Rectal smooth muscle tissue (tissue), 1 donor: Measurements from ENCODE around the gene SAC3D1.
"Not testable (repeated sequence)": the region's sequence is repeated elsewhere in the genome, so short reads cannot be mapped to it uniquely, and the experiment has no call there.

Source experiments
- H3K27ac ChIP-seq: one replicate; pipeline ENCODE4 v1.7.0; 2013; ENCODE audit warnings: low read depth, low read length, inconsistent platforms
- H3K27me3 ChIP-seq: one replicate; pipeline ENCODE4 v1.7.0; 2013; ENCODE audit warnings: low read length; ENCODE audit not compliant: control insufficient read depth, insufficient read depth
- H3K36me3 ChIP-seq: one replicate; pipeline ENCODE4 v1.7.0; 2013; ENCODE audit warnings: low read length; ENCODE audit not compliant: control insufficient read depth, insufficient read depth
- H3K4me1 ChIP-seq: one replicate; pipeline ENCODE4 v1.7.0; 2013; ENCODE audit warnings: low read length; ENCODE audit not compliant: control insufficient read depth, insufficient read depth
- H3K4me3 ChIP-seq: one replicate; pipeline ENCODE4 v1.7.0; 2013; ENCODE audit warnings: low read length
- H3K9ac ChIP-seq: one replicate; pipeline ENCODE4 v1.7.0; 2013; ENCODE audit warnings: low read length

The SAC3D1 gene

DNA sequence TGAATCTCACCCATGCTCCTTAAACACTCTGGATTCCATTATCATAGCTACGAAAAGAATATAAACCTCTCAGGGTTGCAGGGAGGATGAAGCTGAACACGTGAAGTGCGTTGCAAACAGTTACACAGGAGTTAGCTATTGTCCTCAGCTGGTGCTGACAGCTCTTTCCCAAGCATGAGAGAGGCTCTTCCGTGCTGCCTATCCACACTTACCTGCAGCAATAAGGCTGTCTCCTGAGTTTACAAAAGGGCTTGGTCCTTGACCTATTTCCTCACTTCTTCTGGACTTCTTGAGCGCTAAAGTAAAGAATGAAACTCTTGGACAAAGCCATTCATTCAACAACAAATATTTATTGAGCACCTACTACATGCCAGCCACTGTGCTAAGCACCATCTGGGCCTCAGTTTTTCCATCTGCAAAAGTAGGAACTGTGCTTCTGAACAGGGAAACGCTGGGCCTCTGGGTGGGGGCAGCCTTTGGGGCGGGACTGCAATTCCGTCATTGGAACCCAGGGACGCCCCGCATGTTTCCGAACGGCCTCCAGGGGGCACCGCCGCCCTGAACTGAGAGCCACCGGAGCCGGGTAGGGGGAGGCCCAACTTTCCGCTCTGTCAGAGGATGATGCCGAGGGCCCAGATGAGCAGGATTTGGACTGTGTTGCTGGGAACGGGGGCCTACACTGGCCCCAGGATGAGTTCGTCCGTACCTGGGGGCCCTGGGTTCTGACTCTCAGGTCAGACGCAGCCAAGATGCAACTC is 27.7 kb upstream of the SAC3D1 start:
- Histone ChIP-seq H3K36me3 (peaks cover 4% of the 10 kb centered on the region), H3K27ac (peak overlapping the region; percentile 98), H3K4me1 (peaks cover 8% of the 10 kb centered on the region), H3K4me3 (peak overlapping the region; percentile 94), H3K27me3 (no peaks in the 10 kb centered on the region), H3K9ac (peak overlapping the region; percentile 59)

DNA sequence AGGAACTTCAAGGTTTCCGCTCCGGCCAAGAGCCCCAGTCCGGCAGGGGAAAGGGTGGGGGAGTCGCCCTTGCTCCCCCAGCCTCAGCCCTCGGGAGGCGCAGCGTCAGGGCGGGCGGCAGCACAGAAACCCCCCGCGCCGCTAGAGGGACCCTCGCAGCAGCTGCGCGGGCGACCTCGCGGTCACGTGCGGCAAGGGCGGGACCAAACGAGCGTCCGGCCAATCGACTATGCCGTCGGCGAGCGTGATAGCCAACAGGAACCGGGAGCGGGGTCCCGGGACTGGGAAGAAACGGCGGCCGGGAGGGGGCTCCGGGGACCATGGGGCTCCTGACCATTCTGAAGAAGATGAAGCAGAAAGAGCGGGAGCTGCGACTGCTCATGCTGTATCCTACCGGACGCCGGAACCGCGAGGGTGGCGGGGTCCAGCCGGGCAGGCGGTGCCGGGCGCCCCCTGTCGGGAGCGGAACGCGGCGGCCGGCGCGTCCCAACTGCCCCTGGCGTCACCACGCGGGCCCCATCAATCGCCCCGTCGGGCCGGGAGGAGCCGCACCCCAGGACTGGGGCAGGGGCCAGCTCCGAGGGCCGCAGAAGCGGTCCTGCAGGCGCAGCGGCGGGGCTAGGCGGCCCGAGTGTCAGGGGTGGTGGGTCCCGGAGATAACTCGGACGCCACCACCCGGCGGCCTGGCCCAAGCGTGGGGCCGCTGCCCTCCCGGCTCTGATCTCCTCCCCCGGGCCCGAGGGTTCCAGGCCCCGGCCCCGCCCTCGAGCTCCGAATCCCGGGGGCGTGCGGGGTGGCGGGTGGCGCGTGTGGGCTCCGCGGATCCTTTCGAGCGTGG is 26.9 kb upstream of the SAC3D1 start, which contains the start of gene ARL2:
ARL2 (plus strand) TSS at position 273 of the 838 bp plus-strand sequence; CDS start at position 321, 48 bp downstream.
- H3K4me1 ChIP-seq = peaks cover 8% of the 10 kb centered on the region
- peak within 1 kb of the TSS; percentile 94 for H3K4me3 ChIP-seq
- H3K27me3 ChIP-seq = no peaks in the 10 kb centered on the region
- peak within 1 kb of the TSS; percentile 59 for H3K9ac ChIP-seq
- peak within 1 kb of the TSS; percentile 98 for H3K27ac ChIP-seq
- peaks cover 4% of the 10 kb centered on the region for H3K36me3 ChIP-seq

DNA sequence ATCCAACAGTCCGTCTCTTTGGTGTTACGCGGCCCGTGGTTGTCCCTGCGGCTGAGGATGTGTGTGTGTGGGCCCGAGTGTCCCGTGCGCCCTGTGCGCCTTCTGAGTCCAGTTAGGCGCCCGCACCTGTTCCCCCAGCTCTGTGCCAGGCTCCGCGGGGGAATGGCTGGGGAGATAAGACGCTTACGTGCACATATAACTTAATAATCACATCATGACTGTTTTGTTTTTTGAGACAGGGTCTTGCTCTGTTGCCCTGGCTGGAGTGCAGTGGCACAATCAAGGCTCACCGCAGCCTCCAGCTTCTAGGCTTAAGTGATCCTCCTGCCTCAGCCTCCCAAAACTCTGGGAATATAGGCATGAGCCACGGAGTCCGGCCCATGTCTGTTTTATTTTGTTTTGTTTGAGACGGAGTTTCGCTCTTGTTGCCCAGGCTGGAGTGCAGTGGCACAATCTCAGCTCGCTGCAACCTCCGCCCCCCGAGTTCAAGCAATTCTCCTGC is 26.2 kb upstream of the SAC3D1 start:
- Histone ChIP-seq H3K4me1 (peaks cover 8% of the 10 kb centered on the region), H3K36me3 (peaks cover 5% of the 10 kb centered on the region), H3K27me3 (no peaks in the 10 kb centered on the region), H3K27ac (peak overlapping the region; percentile 98), H3K9ac (peak overlapping the region; percentile 13), H3K4me3 (peak overlapping the region; percentile 94)

DNA sequence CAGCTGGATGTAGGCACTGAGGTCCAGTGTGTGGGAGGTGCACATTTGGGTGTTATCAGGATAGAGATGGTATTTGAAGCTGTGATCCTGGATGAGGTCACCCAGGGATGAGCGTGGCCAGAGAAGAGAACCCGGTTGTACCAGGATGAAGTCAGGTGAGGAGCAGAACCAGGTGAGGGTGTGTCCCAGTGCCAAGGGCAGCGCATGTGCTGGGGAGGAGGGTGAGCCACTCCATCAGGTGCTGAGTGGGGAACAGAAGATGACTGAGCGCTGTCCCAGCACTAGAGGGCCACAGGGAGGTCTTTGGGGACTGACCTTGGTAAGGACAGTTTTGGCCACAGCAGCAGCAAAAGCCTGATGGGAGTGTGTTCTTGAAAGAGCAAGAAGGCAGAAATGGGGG is 24.3 kb upstream of the SAC3D1 start:
- H3K9ac ChIP-seq = no peak overlapping the region
- H3K4me3 ChIP-seq = no peak overlapping the region
- no peaks in the 10 kb centered on the region for H3K27me3 ChIP-seq
- H3K27ac ChIP-seq = no peak overlapping the region
- H3K36me3 ChIP-seq = peaks cover 14% of the 10 kb centered on the region
- peaks cover 8% of the 10 kb centered on the region for H3K4me1 ChIP-seq

DNA sequence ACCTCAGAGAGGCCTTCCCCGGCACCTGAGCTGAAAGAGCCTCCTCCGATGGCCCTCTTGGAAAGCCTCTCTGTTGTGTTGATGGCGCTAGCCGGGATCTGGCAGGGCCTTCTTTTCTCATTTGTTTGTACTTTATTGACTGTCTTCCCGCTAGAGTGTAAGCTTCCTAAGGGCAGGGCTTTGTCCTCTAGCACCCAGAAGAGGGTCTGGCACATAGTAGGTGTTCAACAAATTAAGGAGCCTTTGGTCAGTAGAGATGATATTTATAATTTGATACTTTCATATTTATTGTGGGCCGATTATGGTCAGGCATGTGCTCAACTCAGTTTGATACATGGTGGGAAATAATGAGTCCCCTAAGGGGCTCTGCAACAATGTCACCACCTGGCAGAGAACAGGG is 23.1 kb upstream of the SAC3D1 start:
- H3K4me1 ChIP-seq = peaks cover 8% of the 10 kb centered on the region
- no peaks in the 10 kb centered on the region for H3K27me3 ChIP-seq
- no peak overlapping the region for H3K9ac ChIP-seq
- H3K4me3 ChIP-seq = no peak overlapping the region
- no peak overlapping the region for H3K27ac ChIP-seq
- peaks cover 14% of the 10 kb centered on the region for H3K36me3 ChIP-seq

DNA sequence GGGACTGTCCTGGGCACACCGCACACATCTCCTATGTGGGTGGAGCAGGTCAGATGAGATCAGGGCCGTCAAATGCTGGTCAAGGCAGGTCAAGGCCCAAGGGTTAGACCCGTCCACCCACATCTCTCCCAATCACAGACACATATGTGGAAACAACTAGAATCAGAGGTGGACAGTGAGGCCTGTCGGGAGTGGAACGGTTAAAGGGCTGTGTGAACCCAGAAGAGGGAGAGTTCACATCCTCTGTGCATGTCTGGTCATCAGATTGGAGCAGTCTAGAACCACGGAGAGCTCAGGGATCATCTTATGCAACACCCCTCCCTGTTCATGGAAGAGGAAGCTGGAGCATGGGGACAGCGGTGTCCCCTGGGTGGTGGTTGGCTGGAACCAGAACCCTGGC is 21.2 kb upstream of the SAC3D1 start:
- Histone ChIP-seq H3K27ac (no peak overlapping the region), H3K9ac (no peak overlapping the region), H3K4me1 (peaks cover 1% of the 10 kb centered on the region), H3K4me3 (no peak overlapping the region), H3K27me3 (no peaks in the 10 kb centered on the region), H3K36me3 (peaks cover 14% of the 10 kb centered on the region)

DNA sequence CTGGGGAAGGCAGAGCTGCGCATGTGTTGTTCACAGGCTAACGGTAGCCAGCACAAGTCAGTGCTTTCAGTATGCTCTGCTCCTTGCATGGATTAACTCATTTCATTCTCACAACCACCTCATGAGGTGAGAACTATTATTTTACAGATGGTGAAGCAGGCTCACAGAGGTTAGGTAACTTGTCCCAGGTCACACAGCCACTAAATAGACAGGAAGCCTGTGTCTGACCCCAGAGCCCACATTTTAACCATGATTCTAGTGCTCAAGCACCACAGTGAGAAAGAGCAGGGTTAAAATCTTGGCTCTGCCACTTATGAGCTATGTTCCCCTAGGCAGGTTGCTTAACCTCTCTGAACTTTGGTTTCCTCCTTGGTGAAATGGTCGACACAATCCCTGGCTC is 20.0 kb upstream of the SAC3D1 start:
- H3K9ac ChIP-seq = no peak overlapping the region
- no peaks in the 10 kb centered on the region for H3K4me1 ChIP-seq
- H3K27me3 ChIP-seq = no peaks in the 10 kb centered on the region
- peaks cover 14% of the 10 kb centered on the region for H3K36me3 ChIP-seq
- no peak overlapping the region for H3K27ac ChIP-seq
- no peak overlapping the region for H3K4me3 ChIP-seq

DNA sequence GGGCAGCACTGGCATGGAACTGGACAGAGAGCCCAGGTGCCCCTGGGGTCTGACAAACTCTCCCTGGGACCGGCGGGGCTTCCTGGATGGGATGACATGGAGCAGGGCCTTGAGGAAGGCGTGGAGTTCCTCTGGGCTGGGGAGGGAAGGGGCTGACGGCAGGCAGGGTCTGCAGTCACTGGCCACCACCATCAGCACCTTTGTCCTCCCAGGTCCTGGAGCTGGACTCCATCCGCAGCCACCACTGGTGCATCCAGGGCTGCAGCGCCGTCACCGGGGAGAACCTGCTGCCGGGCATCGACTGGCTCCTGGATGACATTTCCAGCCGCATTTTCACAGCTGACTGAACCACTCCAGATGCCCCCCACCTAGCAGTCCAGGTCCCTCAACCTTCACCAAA is 19.5 kb upstream of the SAC3D1 start:
- Histone ChIP-seq H3K27me3 (no peaks in the 10 kb centered on the region), H3K4me1 (no peaks in the 10 kb centered on the region), H3K9ac (no peak overlapping the region), H3K36me3 (peaks cover 14% of the 10 kb centered on the region), H3K4me3 (no peak overlapping the region), H3K27ac (no peak overlapping the region)

DNA sequence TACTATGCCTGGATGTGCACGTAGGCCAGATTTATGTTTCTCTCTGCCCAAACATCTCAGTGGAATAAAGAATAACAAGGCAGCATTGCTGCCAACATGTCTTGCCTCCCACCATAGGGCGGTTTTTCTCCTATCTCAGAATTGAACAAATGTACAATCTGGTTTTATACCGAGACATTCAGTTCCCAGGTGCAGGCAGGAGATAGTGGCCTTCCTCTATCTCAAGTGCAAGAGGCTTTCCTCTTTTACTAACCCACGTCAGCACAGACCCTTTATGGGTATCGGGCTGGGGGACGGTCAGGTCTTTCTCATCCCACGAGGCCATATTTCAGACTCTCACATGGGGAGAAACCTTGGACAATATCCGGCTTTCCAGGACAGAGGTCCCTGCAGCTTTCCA is 17.5 kb upstream of the SAC3D1 start:
- H3K4me1 ChIP-seq, H3K27ac ChIP-seq, H3K4me3 ChIP-seq, H3K9ac ChIP-seq, H3K27me3 ChIP-seq, H3K36me3 ChIP-seq: not testable (repeated sequence)

DNA sequence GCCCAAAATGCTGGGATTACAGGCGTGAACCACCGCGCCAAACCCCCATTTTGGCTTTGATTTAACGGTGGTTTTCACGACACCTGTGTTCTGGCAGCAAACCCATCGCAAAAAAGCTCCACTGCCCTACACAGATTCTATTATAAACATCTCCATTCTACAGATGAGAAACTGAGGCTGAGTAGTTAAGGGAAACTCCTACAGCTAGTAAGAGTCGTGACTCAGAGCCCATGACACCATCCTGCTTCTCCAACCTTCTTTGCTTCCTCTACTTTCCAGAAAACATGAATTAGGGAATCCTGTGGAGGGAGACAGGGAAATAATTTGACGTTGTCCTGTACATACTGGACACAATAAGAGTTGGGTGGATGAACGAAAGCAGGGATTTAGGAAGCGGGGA is 14.2 kb upstream of the SAC3D1 start:
- H3K27ac ChIP-seq = peak overlapping the region; percentile 92
- no peak overlapping the region for H3K9ac ChIP-seq
- peak overlapping the region; percentile 84 for H3K4me3 ChIP-seq
- no peaks in the 10 kb centered on the region for H3K27me3 ChIP-seq
- H3K36me3 ChIP-seq = peaks cover 2% of the 10 kb centered on the region
- peaks cover 4% of the 10 kb centered on the region for H3K4me1 ChIP-seq

DNA sequence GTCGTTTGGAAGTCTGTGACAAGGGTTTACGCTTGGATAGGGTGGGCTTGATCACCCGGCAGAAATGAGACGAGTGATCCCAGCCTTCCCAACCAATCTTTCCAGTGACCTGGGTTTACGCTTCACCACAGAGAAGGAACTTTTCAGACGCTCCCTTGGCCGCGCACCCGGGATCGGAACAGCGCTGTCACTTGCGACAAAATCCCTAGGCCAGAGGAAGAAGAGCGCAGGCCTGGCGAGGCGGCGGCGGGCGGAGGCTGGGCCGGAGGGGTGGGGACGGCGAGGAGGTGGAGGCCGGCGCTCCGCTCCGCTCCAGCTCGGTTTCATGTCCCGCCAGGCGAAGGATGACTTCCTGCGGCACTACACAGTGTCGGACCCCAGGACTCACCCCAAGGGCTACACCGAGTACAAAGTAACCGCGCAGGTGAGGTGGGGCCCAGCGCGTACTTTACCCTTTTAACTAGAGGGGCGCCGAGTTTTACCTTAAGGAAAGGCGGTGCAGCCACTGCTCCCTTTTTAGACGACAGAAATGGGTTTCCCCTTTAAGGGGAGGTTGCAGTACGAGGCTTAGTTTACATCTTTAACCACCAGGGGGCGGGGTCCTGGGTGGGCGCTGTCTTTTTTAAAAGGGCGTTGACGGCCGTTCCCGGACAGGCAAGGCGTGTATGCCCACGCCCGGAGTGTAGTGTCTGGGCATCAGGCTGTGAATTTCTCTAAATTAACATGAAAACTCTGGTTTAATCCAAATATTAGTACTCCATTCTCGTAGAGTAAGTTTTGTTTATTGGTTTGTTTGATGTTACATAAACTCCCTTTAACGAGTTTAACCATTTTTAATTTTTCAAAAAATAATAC is 13.6 kb upstream of the SAC3D1 start, which contains the start of gene SNX15:
SNX15 (plus strand) TSS at position 227 of the 855 bp plus-strand sequence; CDS start at position 326, 99 bp downstream.
- peaks cover 4% of the 10 kb centered on the region for H3K4me1 ChIP-seq
- H3K9ac ChIP-seq = peak within 1 kb of the TSS; percentile 59
- peak within 1 kb of the TSS; percentile 92 for H3K27ac ChIP-seq
- H3K36me3 ChIP-seq = peaks cover 5% of the 10 kb centered on the region
- peak within 1 kb of the TSS; percentile 84 for H3K4me3 ChIP-seq
- no peaks in the 10 kb centered on the region for H3K27me3 ChIP-seq

DNA sequence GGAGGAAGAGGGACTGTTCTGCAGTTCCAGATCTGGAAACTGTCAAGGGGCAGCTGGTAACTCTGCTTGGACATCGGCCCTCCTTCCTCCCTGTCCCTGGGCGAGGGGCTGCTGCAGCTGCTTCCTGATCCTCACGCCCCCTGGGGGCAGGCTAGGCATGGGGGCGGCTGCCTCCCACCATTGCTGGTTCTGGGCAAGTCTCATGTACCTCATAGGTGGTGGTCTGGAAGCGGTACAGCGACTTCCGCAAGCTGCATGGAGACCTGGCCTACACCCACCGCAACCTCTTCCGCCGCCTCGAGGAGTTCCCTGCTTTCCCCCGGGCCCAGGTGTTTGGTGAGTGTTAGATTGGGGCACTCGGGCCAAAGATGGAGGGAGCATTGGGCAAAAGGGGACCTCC is 8.8 kb upstream of the SAC3D1 start:
- H3K27ac ChIP-seq = no peak overlapping the region
- peaks cover 33% of the 10 kb centered on the region for H3K36me3 ChIP-seq
- no peak overlapping the region for H3K4me3 ChIP-seq
- H3K4me1 ChIP-seq = no peaks in the 10 kb centered on the region
- H3K27me3 ChIP-seq = no peaks in the 10 kb centered on the region
- H3K9ac ChIP-seq = no peak overlapping the region
